Measurements from ENCODE around the gene DNAH17. TPM values are rescaled to one million over a fixed set of nuclear protein-coding genes. Genes with fewer than 3 reads are reported as not detected.

The DNAH17 gene
- polyA plus RNA-seq, 1 of the 3 experiments (the other 2 are of a cell fraction): not detected

- TF ChIP-seq REST (IDR thresholded peaks at IDR 0.05; ENCODE audit: low read depth, low read length) (no peak), GATA2 (CRISPR knock-in tag; IDR thresholded peaks at IDR 0.05) (no peak)
Measured at GRCh38 chr17:78522031-78522809, 55.0 kb downstream of the DNAH17 start (continued).

DNA sequence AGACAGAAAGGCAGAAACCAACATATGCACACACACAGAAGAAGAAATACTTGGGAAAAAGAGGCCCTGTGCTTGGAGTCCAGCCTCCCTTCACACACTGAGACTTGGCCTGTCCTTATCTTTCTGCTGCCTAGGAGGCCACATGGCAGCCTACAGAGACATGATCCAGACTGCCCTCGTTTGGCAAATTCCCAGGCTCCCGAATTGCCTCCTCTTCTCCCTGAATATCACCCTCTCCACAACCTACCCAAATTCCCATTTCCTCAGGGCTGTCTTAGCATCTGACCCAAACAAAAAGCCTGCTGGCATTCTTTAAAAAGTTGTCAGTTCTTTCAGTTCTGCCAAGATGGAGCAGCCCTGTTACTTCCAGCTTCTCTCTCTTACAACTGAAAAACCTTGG lies 59.8 kb downstream of the DNAH17 start:
- peaks cover 0 to 7% of the 10 kb centered on the region in 2 experiments; a peak in 1 of 4 replicates for H3K4me1 ChIP-seq (ENCODE audit: control insufficient read depth in 1 of 2, insufficient read depth in 2 of 2, low read depth in 1 of 2, low read length in 1 of 2)
- no peak overlapping the region for H2AFZ ChIP-seq (ENCODE audit: low read depth)
- no peaks in the 10 kb centered on the region for H3K9me3 ChIP-seq
- CTCF ChIA-PET: interaction anchor here (0.8 to 2.4 kb wide), 3 partner anchors 15 to 187 kb away, joined by 3 to 14 read pairs (median 3); no protein-coding TSS in a partner anchor
- no peak overlapping the region for H3K4me2 ChIP-seq
- no peaks in the 10 kb centered on the region for H3K27me3 ChIP-seq (ENCODE audit: insufficient read depth)
- POLR2A ChIA-PET: no interaction called here
- H3K9ac ChIP-seq: no peak overlapping the region
- WGBS (ENCODE audit: low lambda C conversion rate): 51% methylated on average over 2 of the region's 2 CpGs
- no peaks in the 10 kb centered on the region for H4K20me1 ChIP-seq (ENCODE audit: insufficient read depth)
- H3K27ac ChIP-seq (ENCODE audit: low read depth in 2 of 2, low read length in 1 of 2): peak overlapping the region in 1 of 2 experiments; percentile 53; a peak in 2 of 4 replicates
- peak; percentile 74 for DNase-seq
- TF ChIP-seq RCOR1 (IDR thresholded peaks at IDR 0.05; ENCODE audit: low read length) (0 out of 2 replicates have a peak, but pooled peaks have one; percentile 22), GABPA (IDR thresholded peaks at IDR 0.05; ENCODE audit: low read depth) (no peak), TCF12 (IDR thresholded peaks at IDR 0.05) (0 out of 2 replicates have a peak, but pooled peaks have one; percentile 9), FOXJ3 (CRISPR knock-in tag; IDR thresholded peaks at IDR 0.05) (no peak), JUND (IDR thresholded peaks at IDR 0.05) (no peak), EP300 (IDR thresholded peaks at IDR 0.05; ENCODE audit: borderline replicate concordance in 1 of 2, low read depth in 1 of 2, low read length in 1 of 2) (peak in 1 of 2 experiments; percentile 37; a peak in 1 of 4 replicates), USF1 (IDR thresholded peaks at IDR 0.05; ENCODE audit: borderline replicate concordance, low read depth) (no peak), NFIC (IDR thresholded peaks at IDR 0.05; ENCODE audit: borderline replicate concordance) (no peak), GATA2 (CRISPR knock-in tag; IDR thresholded peaks at IDR 0.05) (peak; percentile 59)
- TF ChIP-seq, protein P1, sequence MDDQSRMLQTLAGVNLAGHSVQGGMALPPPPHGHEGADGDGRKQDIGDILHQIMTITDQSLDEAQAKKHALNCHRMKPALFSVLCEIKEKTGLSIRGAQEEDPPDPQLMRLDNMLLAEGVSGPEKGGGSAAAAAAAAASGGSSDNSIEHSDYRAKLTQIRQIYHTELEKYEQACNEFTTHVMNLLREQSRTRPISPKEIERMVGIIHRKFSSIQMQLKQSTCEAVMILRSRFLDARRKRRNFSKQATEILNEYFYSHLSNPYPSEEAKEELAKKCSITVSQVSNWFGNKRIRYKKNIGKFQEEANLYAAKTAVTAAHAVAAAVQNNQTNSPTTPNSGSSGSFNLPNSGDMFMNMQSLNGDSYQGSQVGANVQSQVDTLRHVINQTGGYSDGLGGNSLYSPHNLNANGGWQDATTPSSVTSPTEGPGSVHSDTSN (IDR thresholded peaks at IDR 0.05): no peak
- H3F3A ChIP-seq (replicated peaks; ENCODE audit: insufficient read depth): no peaks in the 10 kb centered on the region
- H3K79me2 ChIP-seq (ENCODE audit: insufficient read depth): no peaks in the 10 kb centered on the region
- H3K9me2 ChIP-seq: no peaks in the 10 kb centered on the region
- no peak overlapping the region for H3K4me3 ChIP-seq (ENCODE audit: low read depth in 2 of 2, low read length in 1 of 2)
- no peaks in the 10 kb centered on the region for H3K36me3 ChIP-seq (replicated peaks in 1 of 2; ENCODE audit: control insufficient read depth in 1 of 2, insufficient read depth in 2 of 2, low read length in 1 of 2)

All from SK-N-SH (cell line).